ENCODE measurements around the gene AP3B1.

Gene AP3B1

DNA sequence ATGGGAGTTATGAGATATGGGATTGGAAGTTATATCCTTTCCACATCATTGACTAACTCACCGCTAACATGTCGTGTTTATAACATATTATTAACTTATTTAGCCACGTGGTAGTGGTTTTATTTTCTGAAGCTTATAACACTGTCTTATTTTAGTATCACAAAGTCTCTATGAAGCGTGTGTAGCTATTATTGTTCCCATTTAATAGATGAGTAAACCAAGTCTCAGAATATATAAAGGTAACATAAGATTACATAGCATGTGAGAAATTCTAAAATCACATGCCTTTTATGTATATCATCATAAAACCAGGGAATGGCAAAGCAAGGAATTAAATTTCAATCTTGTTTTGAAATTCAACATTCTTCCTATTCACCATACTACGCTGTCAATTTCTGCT, 15.3 kb downstream of the AP3B1 start:
- no peak overlapping the region for H3K9ac ChIP-seq (ENCODE audit: low read depth, low read length)
- no peaks in the 10 kb centered on the region for H3K36me3 ChIP-seq (ENCODE audit: insufficient read depth, low read length)
- no peaks in the 10 kb centered on the region for H3K9me3 ChIP-seq (ENCODE audit: control insufficient read depth, insufficient read depth, low read length)
- H3K4me1 ChIP-seq (ENCODE audit: insufficient read depth, low read length), result no peaks in the 10 kb centered on the region

DNA sequence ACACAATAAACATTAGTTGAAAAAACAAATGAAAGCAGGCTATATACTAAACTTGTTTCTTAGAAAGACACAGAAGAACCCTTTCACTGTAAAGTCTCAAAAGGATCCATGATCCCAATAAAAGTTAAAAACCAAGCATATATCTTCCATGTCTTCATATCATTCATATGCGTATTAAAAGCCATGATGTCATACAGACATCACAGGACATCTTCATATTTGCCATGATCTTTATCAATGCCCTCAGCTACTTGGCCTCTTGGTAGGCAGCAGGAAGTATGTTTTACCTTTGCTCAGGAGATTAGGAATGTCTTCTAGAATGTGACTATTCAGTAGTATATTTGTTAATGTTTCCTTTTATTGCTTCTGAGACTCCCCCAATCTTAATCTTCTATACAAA, 16.8 kb downstream of the AP3B1 start:
- H3K9me3 ChIP-seq (ENCODE audit: control insufficient read depth, insufficient read depth, low read length), result no peaks in the 10 kb centered on the region
- H3K9ac ChIP-seq (ENCODE audit: low read depth, low read length), result no peak overlapping the region
- no peaks in the 10 kb centered on the region for H3K36me3 ChIP-seq (ENCODE audit: insufficient read depth, low read length)
- H3K4me1 ChIP-seq (ENCODE audit: insufficient read depth, low read length), result no peaks in the 10 kb centered on the region

DNA sequence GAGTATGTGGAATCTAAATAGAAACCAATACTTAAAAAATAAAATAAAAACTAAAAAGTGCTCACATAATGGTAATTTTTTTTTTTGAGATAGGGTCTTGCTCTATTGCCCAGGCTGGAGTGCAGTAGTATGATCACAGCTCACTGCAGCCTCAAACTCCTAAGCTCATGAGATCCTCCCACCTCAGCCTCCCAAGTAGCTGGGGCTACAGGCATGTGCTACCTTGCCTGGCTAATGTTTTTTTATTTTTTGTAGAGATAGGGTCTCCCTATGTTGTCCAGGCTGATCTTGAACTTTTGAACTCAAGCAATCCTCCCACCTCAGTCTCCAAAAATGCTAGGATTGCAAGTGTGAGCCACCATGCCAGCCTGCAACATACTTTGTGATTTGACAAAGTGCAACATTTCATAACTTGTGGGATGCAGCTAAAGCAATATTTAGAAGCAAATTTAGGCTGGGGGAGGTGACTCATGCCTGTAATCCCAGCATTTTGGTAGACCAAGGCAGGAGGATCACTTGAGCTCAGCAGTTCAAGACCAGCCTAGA, 18.4 kb downstream of the AP3B1 start:
- no peaks in the 10 kb centered on the region for H3K9me3 ChIP-seq (ENCODE audit: control insufficient read depth, insufficient read depth, low read length)
- H3K4me1 ChIP-seq (ENCODE audit: insufficient read depth, low read length), result peaks cover 13% of the 10 kb centered on the region; the same call in 1 of the 2 replicates

DNA sequence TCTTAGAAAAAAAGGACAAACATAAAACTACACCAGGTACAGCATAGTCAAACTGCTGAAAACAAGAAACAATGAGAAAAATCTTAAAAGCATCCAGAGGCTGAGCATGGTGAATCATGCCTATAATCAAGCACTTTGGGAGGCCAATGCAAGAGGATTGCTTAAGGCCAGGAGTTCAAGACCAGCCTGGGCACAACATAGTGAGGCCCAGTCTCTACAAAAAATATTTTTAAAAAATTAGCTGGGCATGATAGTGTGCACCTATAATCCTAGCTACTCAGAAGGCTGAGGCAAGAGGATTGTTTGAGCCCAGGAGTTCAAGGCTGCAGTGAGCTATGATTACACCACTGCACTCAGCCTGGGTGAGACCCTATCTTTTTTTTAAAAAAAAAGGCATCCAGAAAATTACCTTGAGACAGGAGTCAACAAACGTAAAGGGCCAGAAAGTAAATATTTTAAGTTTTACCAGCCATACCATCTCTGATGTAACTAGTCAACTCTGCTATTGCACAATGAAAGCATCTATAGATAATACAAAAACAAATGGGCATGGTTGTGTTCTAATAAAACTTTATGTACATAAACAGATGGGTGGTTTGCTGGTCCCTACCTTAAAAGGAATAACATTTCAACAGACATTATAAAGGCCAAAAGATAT, 19.8 kb downstream of the AP3B1 start:
- Histone ChIP-seq H3K9me3 (ENCODE audit: control insufficient read depth, insufficient read depth, low read length) (no peaks in the 10 kb centered on the region), H3K36me3 (ENCODE audit: insufficient read depth, low read length) (no peaks in the 10 kb centered on the region), H3K4me1 (ENCODE audit: insufficient read depth, low read length) (peaks cover 13% of the 10 kb centered on the region; the same call in 1 of the 2 replicates), H3K9ac (ENCODE audit: low read depth, low read length) (no peak overlapping the region)

More for the DNA sequence above, 18.4 kb downstream of the AP3B1 start:
- Histone ChIP-seq H3K9ac (ENCODE audit: low read depth, low read length) (no peak overlapping the region), H3K36me3 (ENCODE audit: insufficient read depth, low read length) (no peaks in the 10 kb centered on the region)

- peaks cover 13% of the 10 kb centered on the region; the same call in 1 of the 2 replicates for H3K4me1 ChIP-seq (ENCODE audit: insufficient read depth, low read length)
- H3K9me3 ChIP-seq (ENCODE audit: control insufficient read depth, insufficient read depth, low read length), result no peaks in the 10 kb centered on the region
- no peak overlapping the region for H3K9ac ChIP-seq (ENCODE audit: low read depth, low read length)
- H3K36me3 ChIP-seq (ENCODE audit: insufficient read depth, low read length), result no peaks in the 10 kb centered on the region
Measured at GRCh38 chr5:78273436-78273835, 21.1 kb downstream of the AP3B1 start.

- Histone ChIP-seq H3K9me3 (ENCODE audit: control insufficient read depth, insufficient read depth, low read length) (no peaks in the 10 kb centered on the region), H3K9ac (ENCODE audit: low read depth, low read length) (no peak overlapping the region), H3K36me3 (ENCODE audit: insufficient read depth, low read length) (no peaks in the 10 kb centered on the region), H3K4me1 (ENCODE audit: insufficient read depth, low read length) (peaks cover 13% of the 10 kb centered on the region; the same call in 1 of the 2 replicates)
Measured at GRCh38 chr5:78271766-78272165, 22.7 kb downstream of the AP3B1 start.

DNA sequence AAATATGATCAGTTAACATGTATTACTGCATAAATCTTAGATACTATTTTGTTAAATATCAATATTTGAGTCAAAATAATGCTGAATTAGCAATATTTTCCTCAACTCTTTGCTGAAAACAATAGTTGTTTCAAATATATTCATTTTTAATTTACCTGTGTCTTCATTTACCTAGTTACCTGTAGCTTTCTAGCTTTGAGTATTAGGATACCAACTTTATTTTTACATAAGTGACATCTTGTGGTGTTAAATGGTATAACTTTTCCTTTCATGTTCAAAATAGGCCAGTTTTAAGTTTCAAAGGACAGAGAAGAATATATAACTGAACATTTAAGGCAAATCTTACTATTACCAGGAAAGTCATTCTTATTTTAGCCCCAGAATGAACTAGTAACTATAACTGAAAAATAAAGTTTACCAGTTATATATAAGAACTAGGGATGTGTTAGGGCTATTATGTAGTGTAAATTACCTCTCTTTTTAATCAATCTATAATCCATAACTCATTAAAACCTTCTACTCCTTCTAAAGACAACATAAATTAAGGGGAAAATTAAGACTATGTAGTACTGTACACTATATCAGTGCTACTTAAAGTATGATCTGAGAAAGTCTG, 25.3 kb downstream of the AP3B1 start:
- Histone ChIP-seq H3K9ac (ENCODE audit: low read depth, low read length) (no peak overlapping the region), H3K36me3 (ENCODE audit: insufficient read depth, low read length) (no peaks in the 10 kb centered on the region), H3K9me3 (ENCODE audit: control insufficient read depth, insufficient read depth, low read length) (no peaks in the 10 kb centered on the region), H3K4me1 (ENCODE audit: insufficient read depth, low read length) (peaks cover 13% of the 10 kb centered on the region; the same call in 1 of the 2 replicates)

DNA sequence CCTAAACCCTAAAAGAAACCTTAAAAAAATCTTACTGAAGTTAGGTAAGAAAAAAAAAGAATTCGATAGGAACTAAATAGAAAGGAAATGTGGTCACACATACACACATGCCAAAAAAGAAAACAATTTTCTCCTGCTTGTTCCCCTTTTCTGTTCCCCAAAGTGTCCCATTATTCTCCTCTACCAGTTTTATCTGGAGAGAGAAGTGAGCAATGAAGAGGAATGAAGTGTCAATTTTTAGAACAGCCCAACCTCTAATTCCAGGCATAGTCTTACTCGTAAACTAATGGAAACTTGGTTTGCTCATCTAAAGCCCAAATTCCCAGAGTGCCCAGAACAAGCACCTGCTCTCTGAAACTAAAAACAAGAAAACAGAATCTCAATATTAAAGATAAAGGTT, 26.1 kb downstream of the AP3B1 start:
- no peak overlapping the region for H3K9ac ChIP-seq (ENCODE audit: low read depth, low read length)
- H3K4me1 ChIP-seq (ENCODE audit: insufficient read depth, low read length), result peaks cover 13% of the 10 kb centered on the region; the same call in 1 of the 2 replicates
- H3K36me3 ChIP-seq (ENCODE audit: insufficient read depth, low read length), result no peaks in the 10 kb centered on the region
- H3K9me3 ChIP-seq (ENCODE audit: control insufficient read depth, insufficient read depth, low read length), result no peaks in the 10 kb centered on the region

- no peaks in the 10 kb centered on the region for H3K4me1 ChIP-seq (ENCODE audit: insufficient read depth, low read length)
- no peaks in the 10 kb centered on the region for H3K9me3 ChIP-seq (ENCODE audit: control insufficient read depth, insufficient read depth, low read length)
- H3K36me3 ChIP-seq (ENCODE audit: insufficient read depth, low read length), result no peaks in the 10 kb centered on the region; the same call in 1 of the 2 replicates
- H3K9ac ChIP-seq (ENCODE audit: low read depth, low read length), result no peak overlapping the region
Measured at GRCh38 chr5:78265163-78265562, 29.3 kb downstream of the AP3B1 start.

DNA sequence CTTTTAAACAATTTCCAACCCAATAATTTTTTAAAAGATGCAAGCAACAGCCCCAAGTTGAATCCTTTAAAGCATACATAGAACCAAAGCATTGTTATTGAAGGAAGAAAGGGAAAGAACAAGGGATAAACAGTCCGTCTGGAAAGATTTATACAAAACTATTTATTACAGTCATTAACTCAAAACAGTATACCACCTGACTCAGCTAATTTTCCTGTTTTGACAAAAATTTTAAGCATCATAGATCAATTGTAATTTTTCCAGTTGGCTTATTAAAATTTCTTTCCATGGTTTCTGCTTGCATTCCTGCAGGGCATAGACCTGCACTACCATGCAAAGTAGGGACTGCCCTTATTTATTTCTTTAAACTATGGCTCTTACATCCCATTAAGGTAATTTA, 29.9 kb downstream of the AP3B1 start:
- H3K36me3 ChIP-seq (ENCODE audit: insufficient read depth, low read length), result no peaks in the 10 kb centered on the region; the same call in 1 of the 2 replicates
- H3K9me3 ChIP-seq (ENCODE audit: control insufficient read depth, insufficient read depth, low read length), result no peaks in the 10 kb centered on the region
- no peak overlapping the region for H3K9ac ChIP-seq (ENCODE audit: low read depth, low read length)
- H3K4me1 ChIP-seq (ENCODE audit: insufficient read depth, low read length), result no peaks in the 10 kb centered on the region

- Histone ChIP-seq H3K36me3 (ENCODE audit: insufficient read depth, low read length) (no peaks in the 10 kb centered on the region; the same call in 1 of the 2 replicates), H3K4me1 (ENCODE audit: insufficient read depth, low read length) (no peaks in the 10 kb centered on the region), H3K9ac (ENCODE audit: low read depth, low read length) (no peak overlapping the region), H3K9me3 (ENCODE audit: control insufficient read depth, insufficient read depth, low read length) (no peaks in the 10 kb centered on the region)
Measured at GRCh38 chr5:78260771-78261170, 33.7 kb downstream of the AP3B1 start.

- H3K36me3 ChIP-seq (ENCODE audit: insufficient read depth, low read length), result no peaks in the 10 kb centered on the region
- H3K4me1 ChIP-seq (ENCODE audit: insufficient read depth, low read length), result no peaks in the 10 kb centered on the region
- H3K9me3 ChIP-seq (ENCODE audit: control insufficient read depth, insufficient read depth, low read length), result no peaks in the 10 kb centered on the region
- H3K9ac ChIP-seq (ENCODE audit: low read depth, low read length), result no peak overlapping the region
Measured at GRCh38 chr5:78253201-78253600, 41.3 kb downstream of the AP3B1 start.

GRCh38 chr5:78252715-78253114, 41.8 kb downstream of the AP3B1 start:
- Histone ChIP-seq H3K36me3 (ENCODE audit: insufficient read depth, low read length) (no peaks in the 10 kb centered on the region), H3K9ac (ENCODE audit: low read depth, low read length) (no peak overlapping the region), H3K4me1 (ENCODE audit: insufficient read depth, low read length) (no peaks in the 10 kb centered on the region), H3K9me3 (ENCODE audit: control insufficient read depth, insufficient read depth, low read length) (no peaks in the 10 kb centered on the region)

DNA sequence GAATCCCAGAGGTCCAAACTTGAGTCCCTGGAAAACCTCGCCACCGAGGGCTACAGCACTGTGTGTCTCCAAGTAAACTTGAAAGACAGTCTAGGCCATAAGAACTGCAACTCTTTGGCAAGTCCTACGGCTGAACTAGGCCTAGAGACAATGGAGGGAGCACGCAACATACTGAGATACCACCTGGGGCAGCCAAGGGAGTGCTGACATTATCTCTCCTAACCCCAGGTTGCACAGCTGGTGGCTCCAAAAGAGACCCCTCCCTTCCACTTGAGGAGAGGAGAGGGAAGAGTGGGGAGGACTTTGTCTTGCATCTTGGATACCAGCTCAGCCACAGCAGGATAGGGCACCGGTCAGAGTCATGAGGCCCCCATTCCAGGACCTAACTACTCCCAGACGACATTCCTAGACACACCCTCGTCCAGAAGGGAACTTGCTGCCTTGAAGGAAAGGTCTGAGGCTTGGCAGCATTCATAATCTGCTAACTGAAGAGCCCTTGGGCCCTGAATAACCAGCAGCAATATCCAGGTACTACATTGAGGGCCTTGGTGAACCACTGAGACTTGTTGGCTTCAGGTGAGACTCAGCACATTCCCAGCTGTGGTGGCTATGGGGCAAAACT, 42.7 kb downstream of the AP3B1 start:
- H3K9me3 ChIP-seq (ENCODE audit: control insufficient read depth, insufficient read depth, low read length), result no peaks in the 10 kb centered on the region

DNA sequence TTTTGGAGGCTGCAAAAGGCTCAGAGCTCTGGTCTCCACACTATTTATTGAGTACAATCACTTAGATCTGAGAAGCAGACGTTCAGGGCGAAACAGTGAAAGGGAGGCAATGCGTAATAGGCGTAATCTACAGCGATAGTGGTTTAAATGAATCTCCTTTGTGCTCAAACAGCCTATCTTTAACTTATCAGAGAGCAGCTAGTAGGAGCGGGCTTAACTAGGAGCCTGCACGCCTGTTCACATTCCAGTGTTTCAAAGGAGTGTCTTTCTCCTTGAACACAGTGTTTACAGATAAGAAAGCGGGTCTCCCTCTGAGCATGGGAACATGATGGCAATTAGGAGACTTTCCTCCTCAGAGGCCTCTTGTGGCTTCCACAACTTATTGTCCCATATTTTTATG, 49.4 kb downstream of the AP3B1 start:
- Histone ChIP-seq H3K4me1 (ENCODE audit: insufficient read depth, low read length) (no peaks in the 10 kb centered on the region), H3K36me3 (ENCODE audit: insufficient read depth, low read length) (no peaks in the 10 kb centered on the region), H3K9ac (ENCODE audit: low read depth, low read length) (no peak overlapping the region), H3K9me3 (ENCODE audit: control insufficient read depth, insufficient read depth, low read length) (no peaks in the 10 kb centered on the region)

More for the DNA sequence above, 42.7 kb downstream of the AP3B1 start:
- no peak overlapping the region for H3K9ac ChIP-seq (ENCODE audit: low read depth, low read length)
- no peaks in the 10 kb centered on the region for H3K36me3 ChIP-seq (ENCODE audit: insufficient read depth, low read length)
- no peaks in the 10 kb centered on the region for H3K4me1 ChIP-seq (ENCODE audit: insufficient read depth, low read length)
